Measurements from ENCODE around the gene PCDHGA9. TPM values are rescaled to one million over a fixed set of nuclear protein-coding genes. Genes with fewer than 3 reads are reported as not detected.

The PCDHGA9 gene
- 0.88 TPM for polyA plus RNA-seq (2012; ENCODE audit: insufficient read depth, insufficient read length, low read depth)

DNA sequence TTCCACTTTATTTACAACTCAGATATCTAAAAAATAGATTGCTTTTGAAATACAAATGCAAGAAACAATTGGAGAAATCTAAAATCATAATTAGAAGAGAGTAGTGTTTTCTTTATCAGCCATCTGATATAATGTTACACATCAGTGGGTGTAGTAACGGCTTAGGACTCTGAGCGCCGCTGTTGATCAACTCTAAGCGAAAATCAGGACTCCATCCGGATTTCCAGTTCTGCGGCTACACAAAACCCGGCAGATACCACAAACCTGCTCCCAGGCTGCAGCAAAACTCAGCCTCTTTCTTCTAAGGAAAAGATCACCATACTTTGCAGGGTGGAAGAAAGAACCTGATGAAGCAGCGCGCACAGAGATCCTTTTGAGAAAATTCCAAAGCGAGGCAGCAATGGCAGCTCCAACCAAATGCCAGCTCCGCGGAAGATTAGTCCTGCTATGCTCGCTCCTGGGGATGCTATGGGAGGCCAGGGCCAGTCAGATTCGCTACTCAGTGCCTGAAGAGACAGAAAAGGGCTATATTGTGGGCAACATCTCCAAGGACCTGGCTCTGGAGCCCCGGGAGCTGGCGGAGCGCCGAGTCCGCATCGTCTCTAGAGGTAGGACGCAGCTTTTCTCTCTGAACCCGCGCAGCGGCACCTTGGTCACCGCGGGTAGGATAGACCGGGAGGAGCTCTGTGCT lies at the start of gene PCDHGA9:
Gene PCDHGA9, plus strand, starts transcription at position 226 of the 691 bp plus-strand sequence. Its CDS starts 175 bp downstream, at position 401.
- H3K9me3 ChIP-seq, result no peaks in the 10 kb centered on the region; the same call in none of the 2 replicates
- no peaks in the 10 kb centered on the region for H3K4me1 ChIP-seq
- DNase-seq, result no peak
- H3K4me3 ChIP-seq (ENCODE audit: low read depth, low read length), result no peak within 1 kb of the TSS
- no peaks in the 10 kb centered on the region; the same call in none of the 2 replicates for H3K36me3 ChIP-seq
- TF ChIP-seq, protein P1, sequence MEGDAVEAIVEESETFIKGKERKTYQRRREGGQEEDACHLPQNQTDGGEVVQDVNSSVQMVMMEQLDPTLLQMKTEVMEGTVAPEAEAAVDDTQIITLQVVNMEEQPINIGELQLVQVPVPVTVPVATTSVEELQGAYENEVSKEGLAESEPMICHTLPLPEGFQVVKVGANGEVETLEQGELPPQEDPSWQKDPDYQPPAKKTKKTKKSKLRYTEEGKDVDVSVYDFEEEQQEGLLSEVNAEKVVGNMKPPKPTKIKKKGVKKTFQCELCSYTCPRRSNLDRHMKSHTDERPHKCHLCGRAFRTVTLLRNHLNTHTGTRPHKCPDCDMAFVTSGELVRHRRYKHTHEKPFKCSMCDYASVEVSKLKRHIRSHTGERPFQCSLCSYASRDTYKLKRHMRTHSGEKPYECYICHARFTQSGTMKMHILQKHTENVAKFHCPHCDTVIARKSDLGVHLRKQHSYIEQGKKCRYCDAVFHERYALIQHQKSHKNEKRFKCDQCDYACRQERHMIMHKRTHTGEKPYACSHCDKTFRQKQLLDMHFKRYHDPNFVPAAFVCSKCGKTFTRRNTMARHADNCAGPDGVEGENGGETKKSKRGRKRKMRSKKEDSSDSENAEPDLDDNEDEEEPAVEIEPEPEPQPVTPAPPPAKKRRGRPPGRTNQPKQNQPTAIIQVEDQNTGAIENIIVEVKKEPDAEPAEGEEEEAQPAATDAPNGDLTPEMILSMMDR (IDR thresholded peaks at IDR 0.05; ENCODE audit: low read depth, low read length), result peak; percentile 55
- no peaks in the 10 kb centered on the region for H3K27me3 ChIP-seq

DNA sequence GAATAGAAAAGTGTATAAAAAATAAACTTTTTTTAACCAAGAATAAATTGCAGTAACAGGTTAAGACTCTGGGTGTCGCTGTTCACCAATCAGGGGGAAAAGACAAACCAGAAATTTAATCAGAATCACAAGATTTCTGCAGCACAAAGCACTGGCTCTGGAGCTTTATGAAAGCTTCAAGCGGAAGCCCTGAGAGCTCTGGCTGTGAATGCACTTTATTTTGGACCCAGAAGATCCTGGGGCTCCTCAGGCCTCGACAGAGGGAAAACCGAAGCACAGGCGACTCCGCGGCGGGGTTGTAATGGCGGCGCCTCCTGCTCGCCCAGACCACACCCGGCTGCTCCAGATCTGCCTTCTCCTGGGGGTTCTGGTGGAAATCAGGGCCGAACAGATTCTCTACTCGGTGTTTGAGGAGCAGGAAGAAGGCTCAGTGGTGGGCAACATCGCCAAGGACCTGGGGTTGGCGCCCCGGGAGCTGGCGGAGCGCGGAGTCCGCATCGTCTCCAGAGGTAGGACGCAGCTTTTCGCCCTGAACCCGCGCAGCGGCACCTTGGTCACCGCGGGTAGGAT lies 47.6 kb upstream of the PCDHGA9 start, which contains the start of gene PCDHGA4:
Gene PCDHGA4, plus strand, starts transcription at position 122 of the 570 bp plus-strand sequence. Its CDS starts 87 bp downstream, at position 209.
- no peak for DNase-seq
- no peaks in the 10 kb centered on the region for H3K27me3 ChIP-seq
- H3K36me3 ChIP-seq, result peaks cover 44% of the 10 kb centered on the region
- TF ChIP-seq, protein P1 (IDR thresholded peaks at IDR 0.05; ENCODE audit: low read depth, low read length), result peak; percentile 50
- no peaks in the 10 kb centered on the region for H3K4me1 ChIP-seq
- H3K9me3 ChIP-seq, result peaks cover 15% of the 10 kb centered on the region
- H3K4me3 ChIP-seq (ENCODE audit: low read depth, low read length), result no peak within 1 kb of the TSS

DNA sequence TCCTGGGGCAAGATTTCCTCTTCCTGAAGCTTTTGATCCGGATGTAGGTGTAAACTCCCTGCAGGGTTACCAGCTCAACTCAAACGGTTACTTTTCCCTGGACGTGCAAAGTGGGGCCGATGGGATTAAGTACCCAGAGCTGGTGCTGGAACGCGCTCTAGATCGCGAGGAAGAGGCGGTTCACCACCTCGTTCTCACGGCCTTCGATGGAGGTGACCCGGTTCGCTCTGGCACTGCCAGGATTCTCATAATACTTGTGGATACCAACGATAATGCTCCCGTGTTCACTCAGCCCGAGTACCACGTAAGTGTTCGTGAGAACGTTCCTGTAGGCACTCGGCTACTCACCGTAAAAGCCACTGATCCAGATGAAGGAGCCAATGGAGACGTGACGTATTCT lies 46.9 kb upstream of the PCDHGA9 start:
- no peaks in the 10 kb centered on the region for H3K4me1 ChIP-seq
- no peaks in the 10 kb centered on the region for H3K27me3 ChIP-seq
- no peak overlapping the region for H3K4me3 ChIP-seq (ENCODE audit: low read depth, low read length)
- no peak for DNase-seq
- TF ChIP-seq, protein P1 (IDR thresholded peaks at IDR 0.05; ENCODE audit: low read depth, low read length), result no peak
- peaks cover 50% of the 10 kb centered on the region for H3K36me3 ChIP-seq
- H3K9me3 ChIP-seq, result peaks cover 15% of the 10 kb centered on the region

DNA sequence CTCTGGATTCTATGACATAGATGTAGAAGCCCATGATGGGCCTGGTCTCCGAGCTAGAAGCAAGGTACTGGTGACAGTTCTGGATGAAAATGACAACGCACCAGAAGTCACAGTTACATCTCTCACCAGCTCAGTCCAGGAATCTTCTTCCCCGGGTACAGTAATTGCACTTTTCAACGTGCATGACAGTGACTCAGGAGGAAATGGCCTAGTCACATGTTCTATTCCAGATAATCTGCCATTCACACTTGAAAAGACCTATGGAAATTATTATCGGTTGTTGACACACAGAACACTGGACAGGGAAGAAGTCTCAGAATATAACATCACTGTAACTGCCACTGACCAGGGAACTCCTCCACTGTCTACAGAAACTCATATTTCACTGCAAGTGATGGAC lies 46.4 kb upstream of the PCDHGA9 start:
- no peak for DNase-seq
- Histone ChIP-seq H3K36me3 (peaks cover 53% of the 10 kb centered on the region), H3K4me3 (ENCODE audit: low read depth, low read length) (no peak overlapping the region), H3K4me1 (no peaks in the 10 kb centered on the region), H3K27me3 (no peaks in the 10 kb centered on the region), H3K9me3 (peaks cover 15% of the 10 kb centered on the region)
- TF ChIP-seq, protein P1 (IDR thresholded peaks at IDR 0.05; ENCODE audit: low read depth, low read length), result no peak

DNA sequence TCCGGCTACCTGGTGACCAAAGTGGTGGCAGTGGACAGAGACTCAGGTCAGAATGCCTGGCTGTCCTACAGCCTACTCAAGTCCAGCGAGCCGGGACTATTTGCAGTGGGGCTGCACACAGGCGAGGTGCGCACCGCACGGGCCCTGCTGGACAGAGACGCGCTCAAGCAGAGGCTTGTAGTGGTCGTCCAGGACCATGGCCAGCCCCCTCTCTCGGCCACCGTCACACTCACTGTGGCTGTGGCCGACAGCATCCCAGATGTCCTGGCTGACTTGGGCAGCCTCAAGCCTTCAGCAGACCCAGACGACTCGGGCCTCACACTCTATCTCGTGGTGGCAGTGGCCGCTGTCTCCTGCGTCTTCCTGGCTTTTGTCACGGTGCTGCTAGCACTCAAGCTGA lies 45.6 kb upstream of the PCDHGA9 start:
- TF ChIP-seq, protein P1 (IDR thresholded peaks at IDR 0.05; ENCODE audit: low read depth, low read length), result no peak
- Histone ChIP-seq H3K9me3 (peaks cover 15% of the 10 kb centered on the region), H3K36me3 (peaks cover 51% of the 10 kb centered on the region), H3K4me3 (ENCODE audit: low read depth, low read length) (no peak overlapping the region), H3K27me3 (no peaks in the 10 kb centered on the region), H3K4me1 (no peaks in the 10 kb centered on the region)
- no peak for DNase-seq
